ENCODE results near the gene MRPL48.

GRCh38 chr11:73894725-73895335 lies 107.2 kb downstream of the MRPL48 start:
- TF ChIP-seq CTCF (IDR thresholded peaks at IDR 0.05; ENCODE audit: insufficient read depth, low read length, poor library complexity, severe bottlenecking) (no peak), EZH2phosphoT487 (conservative IDR thresholded peaks at IDR 0.05; ENCODE audit: low read length) (no peak)
